Endometrium (tissue), 2 donors: ENCODE data around the gene PLB1.
"Not testable (repeated sequence)": the region's sequence is repeated elsewhere in the genome, so short reads cannot be mapped to it uniquely, and the experiment has no call there.

Experiments used
- FAIRE-seq: peaks from 2 replicates; lab custom pipeline; 2012; peaks lifted over from hg19 to GRCh38; lab: Jason Lieb, UNC
- donor health status: control.
- donor health status: control.

The PLB1 gene

DNA sequence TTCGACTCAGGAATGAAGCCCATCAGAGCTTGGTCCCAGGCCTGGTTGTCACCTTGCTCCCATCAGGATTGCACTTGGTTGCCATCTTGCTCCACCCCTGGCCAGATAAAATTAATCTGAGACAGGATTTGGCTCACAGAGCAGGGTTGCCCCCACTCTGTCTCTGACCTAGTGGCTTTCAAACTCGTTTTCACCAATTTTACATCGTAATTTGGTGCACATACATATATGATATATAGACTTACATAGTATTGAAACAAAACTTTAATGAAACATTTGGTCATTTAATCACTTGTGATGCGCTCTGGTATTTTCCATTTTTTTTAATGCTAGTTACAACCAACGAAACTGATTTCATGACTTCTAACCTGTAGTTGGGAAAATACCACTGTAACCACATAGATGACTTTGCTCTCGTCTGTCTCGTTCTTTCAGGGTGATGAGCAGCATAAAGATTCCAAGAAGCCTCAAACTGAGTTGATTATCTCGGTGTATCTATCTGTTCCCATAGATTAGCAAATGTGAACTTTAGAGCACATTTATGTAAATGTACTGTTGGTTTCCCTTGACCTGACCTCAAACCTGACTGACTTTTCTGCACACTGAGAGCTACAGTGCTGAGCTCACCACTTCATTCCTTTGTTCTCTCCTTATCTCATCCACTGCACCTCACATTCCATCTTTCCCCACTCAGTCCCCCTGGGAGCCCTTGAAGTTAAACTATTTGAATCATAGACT is 30.5 kb upstream of the PLB1 start:
- no peak for FAIRE-seq

DNA sequence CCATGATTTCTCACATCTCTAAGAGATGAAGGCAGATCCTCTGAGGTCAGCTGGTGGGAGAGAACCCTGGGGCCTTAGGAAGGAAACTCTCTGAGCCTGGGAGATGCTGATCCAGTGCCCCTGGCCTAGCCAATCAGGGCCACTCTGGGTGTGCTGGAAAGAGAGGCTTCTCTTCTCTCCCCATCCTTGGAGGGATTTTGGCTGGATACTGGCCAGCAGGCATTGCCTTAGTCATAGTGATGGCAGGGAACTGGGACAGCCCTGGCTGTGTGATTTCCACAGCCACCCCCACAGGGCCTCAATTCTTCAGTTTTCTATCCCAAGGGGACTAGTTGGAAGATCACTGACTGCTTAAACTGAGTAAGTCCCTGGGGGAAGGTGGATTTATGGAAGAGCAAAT is 26.6 kb upstream of the PLB1 start:
- FAIRE-seq: no peak

DNA sequence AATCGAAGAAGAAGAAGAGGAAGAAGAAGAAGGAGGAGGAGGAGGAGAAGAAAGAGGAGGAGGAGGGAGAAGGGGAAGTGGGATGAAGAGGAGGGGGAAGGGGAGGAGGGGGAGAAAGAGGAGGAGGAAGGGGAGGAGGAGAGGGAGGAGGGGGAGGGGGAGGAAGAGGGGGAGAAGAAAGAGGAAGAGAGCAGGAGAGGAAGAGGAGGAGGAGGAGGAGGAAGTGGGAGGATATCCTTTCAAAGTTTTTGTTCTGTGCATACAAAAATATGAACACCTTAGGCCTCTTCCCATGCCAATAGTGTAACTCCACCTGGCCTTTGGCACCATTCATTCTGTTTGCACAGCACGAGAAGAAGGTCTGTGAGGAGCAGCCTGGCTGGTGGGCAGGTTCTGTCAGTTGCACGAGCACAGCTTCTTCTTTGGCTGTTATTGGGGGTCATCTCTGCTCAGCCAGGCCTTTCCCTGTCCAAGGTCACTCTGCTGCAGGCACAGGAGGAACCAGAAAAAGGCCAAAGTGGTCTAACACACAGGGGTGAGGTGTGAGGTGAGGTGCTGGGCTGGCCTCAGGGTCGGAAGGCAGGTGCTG is 25.8 kb upstream of the PLB1 start:
- no peak for FAIRE-seq

DNA sequence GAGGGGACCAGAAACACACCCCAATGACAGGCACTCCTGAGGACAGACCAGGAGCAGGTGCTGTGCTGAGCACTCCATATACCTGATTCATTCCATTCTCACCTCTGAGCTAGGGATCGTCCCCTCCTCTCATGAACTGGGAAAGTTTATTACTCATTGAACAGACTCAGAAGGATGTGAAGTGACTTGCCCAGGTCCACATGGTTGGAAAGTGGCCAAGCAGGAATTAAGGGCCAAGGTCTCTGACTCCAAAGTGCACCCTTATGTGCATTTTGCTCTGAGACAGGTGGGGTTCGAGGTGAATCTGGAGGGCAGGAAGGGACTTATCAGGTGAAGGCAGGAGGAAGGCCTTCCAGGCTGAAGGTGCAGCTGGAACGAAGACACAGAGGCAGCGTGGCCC is 25.1 kb upstream of the PLB1 start:
- no peak for FAIRE-seq

DNA sequence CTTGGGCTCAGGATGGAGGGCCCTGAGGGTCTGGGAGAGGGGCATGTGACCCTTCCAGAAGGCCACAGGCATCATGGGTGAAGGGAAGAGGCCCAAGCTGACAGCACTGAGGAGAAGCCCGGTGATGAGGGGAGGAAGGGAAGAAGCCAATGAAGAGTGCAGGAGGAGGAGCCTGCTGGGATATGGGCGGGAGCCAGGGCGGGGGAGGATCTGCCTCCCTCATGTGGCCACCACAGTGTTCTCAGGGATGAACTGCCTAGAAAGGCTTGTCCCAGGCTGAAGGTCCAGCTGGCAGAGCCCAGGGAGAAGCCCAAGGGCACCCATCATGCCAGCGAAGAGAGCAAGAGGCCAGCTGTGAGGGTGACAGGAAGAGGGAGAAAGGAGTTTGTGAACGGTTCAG is 24.6 kb upstream of the PLB1 start:
- no peak for FAIRE-seq

DNA sequence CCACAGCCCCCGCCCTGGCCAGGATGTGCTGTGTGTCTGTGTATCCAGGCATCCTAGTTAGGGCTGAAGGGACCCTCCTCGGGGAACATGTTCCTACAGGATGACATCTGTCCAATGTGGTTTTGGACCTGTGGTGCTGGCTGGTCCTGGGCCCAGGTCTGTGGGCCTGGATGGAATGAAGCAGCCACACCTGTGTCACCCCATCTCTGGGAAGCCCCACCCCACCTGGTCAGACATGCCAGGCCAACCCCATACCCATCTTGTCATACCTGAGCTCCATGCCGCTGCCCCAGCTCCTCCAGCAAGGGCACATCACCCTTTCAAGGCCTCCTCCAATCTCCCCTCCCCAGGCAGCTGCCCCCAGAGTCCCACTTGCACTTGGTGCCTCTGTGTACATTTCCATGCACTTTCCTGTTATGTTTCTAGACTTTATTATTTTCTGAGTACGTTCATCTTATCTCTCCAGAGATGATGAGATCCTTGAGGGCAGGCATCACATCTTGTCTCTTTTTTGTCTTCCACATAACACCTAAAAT is 24.1 kb upstream of the PLB1 start:
- no peak for FAIRE-seq

DNA sequence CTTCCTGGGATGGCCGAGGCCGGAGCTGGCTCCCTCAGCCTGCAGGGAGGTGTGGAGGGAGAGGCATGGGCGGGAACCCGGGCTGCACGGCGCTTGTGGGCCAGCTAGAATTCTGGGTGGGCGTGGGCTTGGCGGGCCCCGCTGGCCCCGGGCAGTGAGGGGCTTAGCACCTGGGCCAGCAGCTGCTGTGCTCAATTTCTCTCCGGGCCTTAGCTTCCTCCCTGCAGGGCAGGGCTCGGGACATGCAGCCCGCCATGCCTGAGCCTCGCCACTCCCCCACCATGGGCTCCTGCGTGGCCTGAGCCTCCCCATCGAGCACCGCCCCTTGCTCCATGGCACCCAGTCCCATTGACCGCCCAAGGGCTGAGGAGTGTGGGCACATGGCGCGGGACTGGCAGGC is 23.2 kb upstream of the PLB1 start:
- not testable (repeated sequence) for FAIRE-seq

DNA sequence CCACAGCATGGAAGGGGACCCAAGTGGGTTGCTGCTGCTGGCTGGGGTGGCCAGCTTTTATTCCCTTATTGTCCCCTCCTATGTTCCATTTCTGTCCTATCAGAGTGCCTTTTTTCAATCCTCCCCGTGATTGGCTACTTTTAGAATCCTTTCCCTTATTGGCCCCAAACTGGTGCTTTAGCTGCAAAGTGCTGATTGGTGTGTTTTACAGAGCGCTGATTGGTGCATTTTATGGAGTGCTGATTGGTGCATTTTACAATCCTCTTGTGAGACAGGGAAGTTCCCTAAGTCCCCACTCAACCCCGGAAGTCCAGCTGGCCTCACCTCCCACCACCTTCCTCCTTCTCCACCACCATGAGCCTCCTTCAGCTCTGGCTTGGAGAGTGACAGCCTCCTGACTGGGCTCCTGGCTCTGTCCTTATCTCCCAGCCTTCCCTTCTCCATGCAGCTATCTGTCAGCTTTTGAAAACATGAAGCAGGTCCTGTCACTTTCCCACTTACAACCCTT is 20.7 kb upstream of the PLB1 start:
- FAIRE-seq: no peak

DNA sequence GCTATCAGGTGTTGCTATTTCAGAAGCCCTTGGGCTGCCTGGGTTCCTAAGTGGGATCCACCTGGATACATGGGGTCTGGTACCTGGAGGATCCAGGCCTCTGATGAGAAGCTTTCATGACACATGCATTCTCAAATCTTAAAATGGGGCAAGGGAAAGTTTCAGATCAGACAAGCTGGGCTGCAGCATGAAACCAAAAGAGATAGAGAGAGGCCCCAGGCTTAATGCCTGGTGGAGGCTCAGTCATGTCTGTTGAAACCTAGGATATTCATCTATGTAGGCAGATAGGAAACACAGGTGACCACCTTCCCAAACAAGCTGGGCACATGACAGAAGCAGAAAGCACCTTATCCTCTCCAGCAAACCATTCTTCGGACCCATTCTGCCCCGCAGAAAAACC is 18.8 kb upstream of the PLB1 start:
- no peak for FAIRE-seq

DNA sequence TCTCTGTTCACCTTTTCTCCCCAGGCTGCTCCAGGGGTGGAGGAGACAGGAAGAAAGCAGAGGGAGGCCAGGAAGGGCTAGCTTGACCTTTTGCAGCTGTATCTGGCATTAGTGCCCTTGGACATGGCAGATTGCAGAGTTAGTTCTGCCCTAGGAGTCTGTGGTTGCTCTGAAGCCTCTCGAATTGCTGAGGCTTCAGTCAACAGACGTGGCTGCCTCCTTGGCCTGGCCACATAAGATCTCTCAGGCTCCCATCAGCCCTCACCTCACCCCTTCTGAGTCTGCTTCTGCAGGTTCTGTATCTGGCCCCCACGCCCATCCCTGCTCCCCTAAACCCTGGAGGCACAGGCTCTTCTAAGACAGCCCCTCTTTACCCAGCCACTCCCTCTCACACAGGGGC is 18.2 kb upstream of the PLB1 start:
- no peak for FAIRE-seq

DNA sequence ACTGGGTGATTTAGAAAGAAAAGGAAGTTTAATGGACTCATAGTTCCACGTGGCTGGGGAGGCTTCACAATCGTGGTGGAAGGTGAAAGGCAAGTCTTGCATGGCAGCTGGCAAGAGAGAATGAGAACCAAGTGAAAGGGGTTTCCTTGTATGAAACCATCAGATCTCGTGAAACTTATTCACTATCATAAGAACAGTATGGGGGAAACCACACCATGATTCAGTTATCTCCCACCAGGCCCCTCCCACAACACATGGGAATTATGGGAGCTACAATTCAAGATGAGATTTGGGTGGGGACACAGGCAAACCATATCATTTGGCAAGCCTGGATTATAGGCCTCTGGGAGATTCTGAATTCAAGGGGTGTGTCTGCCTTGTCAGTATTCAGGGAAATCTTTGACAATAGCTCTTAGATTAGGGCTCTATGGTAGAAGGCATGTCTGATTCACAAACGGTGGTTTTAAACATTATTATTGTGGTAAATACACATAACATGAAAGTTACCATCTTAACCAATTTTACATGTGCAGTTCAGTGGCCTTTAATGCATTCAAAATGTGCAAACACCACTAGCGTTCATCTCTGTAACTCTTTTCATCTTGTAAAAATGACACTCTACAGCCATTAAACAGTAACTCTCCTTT is 15.3 kb upstream of the PLB1 start:
- FAIRE-seq: no peak

DNA sequence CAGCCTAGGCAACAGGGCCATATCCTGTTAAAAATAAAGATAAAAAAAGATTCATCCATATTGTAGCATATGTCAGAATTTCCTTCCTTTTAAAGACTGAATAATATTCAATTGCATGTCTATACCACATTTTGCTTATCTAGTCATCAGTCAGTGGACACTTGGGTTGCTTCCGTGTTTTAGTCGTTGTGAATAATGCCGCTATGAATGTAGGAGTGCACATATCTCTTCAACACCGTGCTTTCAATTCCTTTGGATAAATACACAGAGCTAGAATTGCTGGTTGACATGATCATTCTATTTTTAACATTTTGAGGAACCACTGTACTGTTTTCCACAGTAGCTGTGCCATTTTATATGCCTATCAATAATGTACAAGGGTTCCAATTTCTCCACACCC is 14.0 kb upstream of the PLB1 start:
- no peak for FAIRE-seq

DNA sequence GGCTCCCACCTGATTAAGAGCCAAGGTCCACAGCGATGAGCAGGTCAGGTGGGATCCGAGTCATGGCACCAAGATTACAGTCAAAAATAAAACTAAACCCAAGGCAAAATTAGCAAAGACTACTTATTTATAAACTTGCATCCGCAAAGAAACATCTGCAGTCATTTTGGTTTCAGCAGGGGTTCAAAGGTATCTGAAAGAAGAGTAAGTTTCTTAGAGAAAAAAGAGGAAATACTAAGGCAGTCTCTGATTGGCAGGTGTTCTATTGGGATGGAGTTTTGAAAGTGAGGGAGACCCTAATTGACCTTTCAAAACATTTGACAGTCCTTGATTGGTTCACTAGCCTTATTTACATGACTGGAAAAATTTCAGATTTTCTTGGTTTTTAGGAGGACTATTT is 11.0 kb upstream of the PLB1 start:
- no peak for FAIRE-seq

DNA sequence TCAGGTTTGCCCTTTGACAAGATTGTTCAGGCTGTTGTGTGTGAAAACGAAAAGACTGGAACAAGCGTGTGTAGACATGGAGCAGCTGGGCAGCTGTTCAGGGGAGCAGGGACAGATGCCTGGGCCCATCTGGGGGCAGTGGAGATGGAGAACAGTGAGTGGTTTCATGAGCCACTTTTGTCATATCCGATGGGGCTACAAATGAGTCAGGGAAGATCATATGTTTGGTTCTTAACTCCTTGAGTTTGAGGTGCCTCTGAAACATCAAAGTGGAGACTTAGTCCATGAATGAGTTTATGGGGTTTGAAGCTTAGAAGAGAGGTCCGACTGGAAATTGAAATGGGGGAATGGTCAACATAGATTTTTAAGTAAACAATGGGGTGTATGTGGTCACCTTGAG is 9.3 kb upstream of the PLB1 start:
- FAIRE-seq: no peak

DNA sequence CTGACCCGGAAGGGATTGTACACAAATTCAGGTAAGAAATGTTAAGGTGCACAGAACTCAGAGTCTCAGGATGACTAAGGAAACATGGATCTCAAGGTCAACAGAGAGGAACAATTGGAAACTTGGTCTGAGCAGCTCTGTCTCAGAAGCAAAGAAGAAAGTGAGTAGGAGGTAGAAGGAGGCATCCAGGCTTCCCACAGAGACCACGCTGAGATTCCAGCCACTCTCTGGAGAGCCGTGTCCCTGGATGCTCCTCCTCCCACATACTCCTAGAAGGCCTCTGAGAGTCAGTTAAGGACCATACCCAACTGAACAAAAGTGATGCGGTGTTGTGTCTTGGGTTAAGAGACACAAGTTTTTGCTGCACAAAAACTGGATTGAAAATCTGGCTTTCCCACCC is 8.6 kb upstream of the PLB1 start:
- FAIRE-seq: no peak

DNA sequence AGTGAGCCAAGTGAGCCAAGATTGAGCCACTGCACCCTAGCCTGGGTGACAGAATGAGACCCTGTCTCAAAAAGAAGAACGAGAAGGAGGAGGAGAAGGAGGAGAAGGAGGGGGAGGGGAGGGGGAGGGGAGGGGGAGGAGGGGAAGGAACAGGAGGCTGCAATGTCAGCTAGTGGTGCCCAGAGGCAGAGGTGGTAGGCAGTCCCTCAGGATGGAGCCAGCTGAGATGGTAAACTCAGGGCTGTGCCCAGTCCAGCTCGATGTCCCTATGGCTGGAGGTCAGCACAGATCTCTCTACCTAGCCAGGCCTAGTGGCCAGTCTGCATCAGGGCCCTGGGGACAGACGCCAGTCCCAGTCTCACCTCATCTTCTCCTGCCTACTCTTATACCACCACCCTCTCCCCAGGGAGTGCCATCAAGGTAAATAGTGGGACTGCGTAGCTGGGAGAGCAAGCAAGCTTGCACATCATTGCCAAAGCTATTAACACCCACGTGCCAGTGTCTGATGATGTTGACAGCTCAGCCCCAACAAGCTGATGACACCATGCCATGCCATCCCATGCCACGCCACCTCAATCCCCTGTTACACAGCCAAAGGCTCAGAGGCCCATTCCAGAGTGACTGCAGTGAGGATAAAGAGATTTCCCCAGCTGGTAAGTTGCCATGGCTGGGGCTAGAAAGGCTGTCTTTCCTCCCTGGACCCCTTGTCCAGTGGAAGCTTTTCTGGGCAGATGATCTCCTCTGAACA is 7.6 kb upstream of the PLB1 start:
- FAIRE-seq: no peak

DNA sequence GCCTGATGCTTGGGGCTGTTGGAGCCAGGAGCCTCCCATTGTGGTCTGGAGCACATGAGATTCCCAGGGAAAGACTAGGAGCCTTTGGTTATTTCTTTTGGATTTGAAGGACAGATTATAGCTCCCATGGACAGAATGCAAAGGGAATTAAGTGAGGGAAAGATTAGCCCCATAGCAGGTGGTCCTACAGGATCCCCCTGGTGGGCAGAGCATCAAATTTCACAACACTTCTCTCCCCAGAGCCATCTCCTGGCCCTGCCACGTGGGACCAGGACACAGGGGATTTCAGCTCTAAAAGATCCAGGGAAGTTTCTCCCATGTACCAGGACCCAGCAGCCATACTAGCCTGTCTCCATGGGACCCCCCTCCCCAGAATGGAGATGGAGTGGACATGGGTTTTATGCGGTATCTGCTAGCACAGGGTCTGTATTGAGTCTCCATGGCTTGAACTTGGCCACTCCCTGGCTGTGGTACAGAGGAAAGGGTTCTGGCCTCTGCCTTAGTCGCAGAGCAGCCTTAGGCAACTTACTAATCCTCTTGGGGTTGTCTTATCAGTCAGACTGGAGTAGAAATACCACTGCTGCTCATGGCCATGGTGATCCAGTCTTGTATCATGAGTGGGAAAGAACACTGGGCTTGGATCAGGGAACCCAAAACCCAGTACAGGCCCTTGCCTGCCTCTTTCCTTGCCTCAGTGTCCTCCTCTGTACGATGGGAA is 6.8 kb upstream of the PLB1 start:
- FAIRE-seq: no peak

DNA sequence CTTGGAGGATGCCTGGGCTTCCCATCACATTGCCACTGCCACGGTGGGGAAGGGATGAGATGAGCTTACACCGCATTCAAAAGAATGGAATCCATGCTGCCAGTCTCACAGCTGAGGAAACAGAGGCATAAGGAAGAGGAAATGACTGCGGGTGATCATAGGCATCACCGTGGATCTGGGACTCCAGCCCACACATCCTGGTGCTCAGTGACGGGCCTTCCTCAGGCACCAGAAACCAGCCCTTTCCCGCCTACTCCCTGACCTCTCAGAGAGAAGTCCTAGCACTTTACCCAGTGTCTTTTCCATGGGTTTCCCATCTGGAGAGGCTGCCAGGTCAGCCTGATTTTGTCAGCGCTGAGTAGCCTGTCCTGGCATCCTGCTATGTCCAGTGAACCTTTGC is 5.3 kb upstream of the PLB1 start:
- no peak for FAIRE-seq

DNA sequence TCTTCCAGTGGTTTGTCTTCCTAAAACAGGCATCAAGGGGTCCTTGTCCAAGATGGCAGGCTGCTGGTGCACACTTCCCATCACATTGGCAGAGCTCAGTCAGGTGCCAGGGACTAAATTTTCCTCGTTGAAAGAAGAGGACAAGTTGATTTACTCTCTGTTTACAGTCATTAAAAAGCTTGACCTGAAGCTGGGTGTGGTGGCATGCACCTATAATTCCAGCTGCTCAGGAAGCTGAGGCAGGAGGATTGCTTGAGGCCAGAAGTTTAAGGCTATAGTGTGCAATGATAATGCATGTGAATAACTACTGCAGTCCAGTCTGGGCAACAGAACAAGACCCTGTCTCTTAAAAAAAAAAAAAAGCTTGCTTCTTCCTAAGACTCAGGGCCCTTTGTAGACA is 3.6 kb upstream of the PLB1 start:
- no peak for FAIRE-seq

DNA sequence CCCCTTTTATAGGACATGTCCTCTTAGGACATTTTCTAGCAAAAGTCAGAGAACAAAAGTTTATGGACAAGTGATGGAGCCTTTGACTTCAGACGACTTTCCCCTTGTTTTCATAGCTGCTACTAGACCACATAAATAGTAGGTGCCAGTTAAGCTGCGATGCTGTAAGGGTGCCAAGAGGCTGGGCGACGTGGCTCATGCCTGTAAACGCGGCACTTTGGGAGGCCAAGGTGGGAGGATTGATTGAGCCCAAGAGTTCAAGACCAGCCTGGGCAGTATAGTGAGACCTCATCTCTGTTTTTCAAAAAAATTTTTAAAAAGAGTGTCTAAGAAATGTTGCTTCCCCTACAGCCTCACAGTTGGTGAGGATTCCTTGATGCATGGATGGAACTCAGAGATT is 2.2 kb upstream of the PLB1 start:
- FAIRE-seq: no peak

DNA sequence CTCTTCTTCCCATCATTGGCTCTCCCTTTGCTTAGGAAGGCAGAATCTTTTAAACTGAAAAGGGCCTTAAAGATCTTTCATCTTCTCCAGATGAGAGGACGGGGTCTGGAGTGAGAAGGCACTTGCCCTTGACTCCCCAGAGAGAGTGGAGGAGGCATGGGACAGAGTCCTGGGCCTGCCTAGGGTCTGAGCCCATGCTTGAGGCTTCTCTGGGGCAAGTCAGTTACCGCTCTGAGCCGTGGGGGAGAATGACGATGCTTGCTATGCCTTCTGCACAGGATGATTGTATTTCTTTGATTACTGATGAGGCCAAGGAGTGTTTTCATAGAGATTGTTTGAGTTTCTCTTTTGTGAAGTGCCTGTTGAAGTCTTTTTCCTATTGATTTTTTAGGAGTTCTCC is 921 bp downstream of the PLB1 start:
- FAIRE-seq: no peak

DNA sequence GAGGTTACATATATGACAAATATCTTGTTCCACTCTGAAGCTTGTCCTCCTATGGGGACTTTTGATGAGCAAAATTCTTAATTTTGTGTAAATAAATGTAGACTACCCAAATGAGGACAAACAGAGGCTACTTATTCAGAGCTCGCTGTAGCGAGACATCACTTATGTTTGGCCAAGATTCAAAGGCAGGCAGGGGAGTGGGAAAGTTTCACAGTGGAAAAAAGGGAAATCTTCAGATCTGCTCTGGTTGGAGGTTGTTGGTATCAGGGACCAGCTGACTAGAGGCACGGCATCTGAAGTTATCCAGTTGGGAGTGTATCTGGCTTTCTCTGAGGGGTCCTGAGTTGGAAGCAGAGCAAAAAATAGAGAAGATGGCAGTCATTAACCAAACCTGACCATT is 1.3 kb downstream of the PLB1 start:
- FAIRE-seq: no peak
